Peyer's patch (tissue), 4 donors: ENCODE results near the gene DBP.

Source experiments
- CTCF ChIP-seq, 6 experiments: fragments of 450-650 bp in 4 of 6; fragments of 200-600 bp in 2 of 6; sonication (generic) in 1 of 6; IDR thresholded peaks; one replicate each; pipeline ENCODE4 v1.5.1; 2017 to 2019; ENCODE audit warnings: antibody characterized with exemption in 6 of 6, mild to moderate bottlenecking in 3 of 6, moderate library complexity in 1 of 6
- POLR2A ChIP-seq, 2 donors: fragments of 450-650 bp; IDR thresholded peaks; one replicate each; pipeline ENCODE4 v1.5.1; 2017; ENCODE audit warnings: antibody characterized with exemption in 2 of 2, mild to moderate bottlenecking in 2 of 2, moderate library complexity in 2 of 2

GRCh38 chr19:48668332-48668731 is 31.2 kb upstream of the DBP start:
- TF ChIP-seq CTCF (IDR thresholded peaks at IDR 0.05) (no peak), POLR2A (IDR thresholded peaks at IDR 0.05) (no peak)
